GM23338 (cell line): ENCODE results near the gene DNTTIP2. TPM values are rescaled to one million over a fixed set of nuclear protein-coding genes. Genes with fewer than 3 reads are reported as not detected.

Source experiments
- ATAC-seq: fragments of 200-7000 bp; cut with Tn5 transposase; 3 replicates; pipeline ENCODE4 v1.9.1; 2020
- DNase-seq: peaks from one replicate; pipeline ENCODE4 v3.0.0-alpha.2; 2015; ENCODE audit warnings: low spot score
- H2AFZ ChIP-seq: fragments of 200-600 bp; sonication (generic); 2 replicates; pipeline ENCODE4 v1.8.0; 2016; ENCODE audit warnings: antibody characterized with exemption, mild to moderate bottlenecking, moderate library complexity
- H3F3A ChIP-seq: fragments of 200-600 bp; sonication (generic); replicated peaks from 2 replicates; pipeline ENCODE4 v1.8.0; 2017; ENCODE audit warnings: antibody characterized with exemption, mixed run types, low read depth
- H3K27ac ChIP-seq: fragments of 200-600 bp; sonication (generic); 2 replicates; pipeline ENCODE4 v1.6.1; 2016; ENCODE audit warnings: low read depth
- H3K27me3 ChIP-seq: fragments of 200-600 bp; sonication (generic); 2 replicates; pipeline ENCODE4 v1.8.0; 2016; ENCODE audit warnings: mild to moderate bottlenecking, mixed run types, moderate library complexity; ENCODE audit not compliant: insufficient read depth
- H3K36me3 ChIP-seq: fragments of 200-600 bp; sonication (generic); 2 replicates; pipeline ENCODE4 v1.8.0; 2016; ENCODE audit warnings: mild to moderate bottlenecking; ENCODE audit not compliant: insufficient read depth
- H3K4me1 ChIP-seq: fragments of 200-600 bp; sonication (generic); 2 replicates; pipeline ENCODE4 v1.8.0; 2016; ENCODE audit warnings: mild to moderate bottlenecking, moderate library complexity; ENCODE audit not compliant: insufficient read depth
- H3K4me2 ChIP-seq: fragments of 200-600 bp; sonication (generic); 2 replicates; pipeline ENCODE4 v1.7.1; 2017; ENCODE audit warnings: mixed run types
- H3K4me3 ChIP-seq: fragments of 200-600 bp; sonication (generic); 2 replicates; pipeline ENCODE4 v1.6.1; 2016; ENCODE audit warnings: mixed run types
- H3K79me2 ChIP-seq: fragments of 200-600 bp; sonication (generic); replicated peaks from 2 replicates; pipeline ENCODE4 v1.8.0; 2017; ENCODE audit warnings: mild to moderate bottlenecking; ENCODE audit not compliant: insufficient read depth
- H3K9me2 ChIP-seq: fragments of 200-600 bp; sonication (generic); 2 replicates; pipeline ENCODE4 v1.8.0; 2017; ENCODE audit not compliant: insufficient read depth
- H4K20me1 ChIP-seq: fragments of 200-600 bp; sonication (generic); replicated peaks from 2 replicates; pipeline ENCODE4 v1.8.0; 2017; ENCODE audit warnings: mild to moderate bottlenecking; ENCODE audit not compliant: insufficient read depth
- H3K27ac Mint-ChIP-seq: 2 replicates; pipeline ENCODE4 v1.8.0; 2020; ENCODE audit warnings: inconsistent platforms, mild to moderate bottlenecking, moderate library complexity, mixed read lengths
- H3K27me3 Mint-ChIP-seq: 3 replicates; pipeline ENCODE4 v1.8.0; 2022; ENCODE audit warnings: low read depth, mild to moderate bottlenecking, moderate library complexity, mixed read lengths, inconsistent platforms; ENCODE audit not compliant: insufficient read depth, poor library complexity
- H3K36me3 Mint-ChIP-seq: 3 replicates; pipeline ENCODE4 v1.8.0; 2021; ENCODE audit warnings: low read depth, mild to moderate bottlenecking, inconsistent platforms, moderate library complexity, mixed read lengths
- H3K4me1 Mint-ChIP-seq: 3 replicates; pipeline ENCODE4 v1.8.0; 2020; ENCODE audit warnings: mild to moderate bottlenecking, inconsistent platforms, mixed read lengths
- H3K4me3 Mint-ChIP-seq: 3 replicates; pipeline ENCODE4 v1.8.0; 2021; ENCODE audit warnings: moderate library complexity, mild to moderate bottlenecking, inconsistent platforms, mixed read lengths
- H3K9me3 Mint-ChIP-seq: 3 replicates; pipeline ENCODE4 v1.8.0; 2020; ENCODE audit warnings: moderate library complexity, mild to moderate bottlenecking, inconsistent platforms, mixed read lengths
- EZH2 ChIP-seq: fragments of 200-600 bp; sonication (generic); IDR thresholded peaks from one replicate; pipeline ENCODE4 v1.8.0; 2017; ENCODE audit warnings: antibody characterized with exemption, mild to moderate bottlenecking, low read depth; ENCODE audit not compliant: unreplicated experiment
- JUNB ChIP-seq: IDR thresholded peaks from one replicate; pipeline ENCODE4 v1.6.1; 2016; ENCODE audit warnings: antibody characterized with exemption; ENCODE audit not compliant: unreplicated experiment
- NANOG ChIP-seq: IDR thresholded peaks from 2 replicates; pipeline ENCODE4 v1.6.1; 2016; ENCODE audit warnings: antibody characterized with exemption, borderline replicate concordance
- POLR2AphosphoS5 ChIP-seq: IDR thresholded peaks from 2 replicates; pipeline ENCODE4 v1.6.1; 2016; ENCODE audit warnings: antibody characterized with exemption, low read depth
- STAT1 ChIP-seq: IDR thresholded peaks from one replicate; pipeline ENCODE4 v1.6.1; 2016; ENCODE audit warnings: antibody characterized with exemption; ENCODE audit not compliant: unreplicated experiment
- ZNF114 ChIP-seq: fragments of 250-450 bp; sonication (Bioruptor Pico); IDR thresholded peaks from 2 replicates; pipeline ENCODE4 v1.5.0; 2020; ENCODE audit warnings: mild to moderate bottlenecking, moderate library complexity
- ZNF331 ChIP-seq: fragments of 250-450 bp; sonication (Bioruptor Pico); IDR thresholded peaks from 2 replicates; pipeline ENCODE4 v1.5.0; 2020; ENCODE audit warnings: low read depth, mild to moderate bottlenecking, moderate library complexity
- ZNF462 ChIP-seq: fragments of 250-450 bp; sonication (Bioruptor Pico); IDR thresholded peaks from 2 replicates; pipeline ENCODE4 v1.5.0; 2020; ENCODE audit warnings: mild to moderate bottlenecking, moderate library complexity
- polyA plus RNA-seq: library from polyadenylated mRNA; unstranded; fragments of >200 nt; fragmentation: Nextera tagmentation; extraction: Ambion mirVana; gene quantifications from 2 replicates; pipeline ENCODE4 v1.2.1, GENCODE V29; 2016
- total RNA-seq: library from RNA; depleted of rRNA; stranded (reverse); fragments of >200 nt; shearing (Covaris generic); gene quantifications from 2 replicates; pipeline ENCODE4 v1.2.3, GENCODE V29; 2014
- TF ChIP-seq, protein P1 (sequence below), 2 experiments: fragments of 200-600 bp in 1 of 2; sonication (generic) in 1 of 2; conservative IDR thresholded peaks; 2 replicates each; pipeline versions ENCODE4 v1.5.1 to v1.6.1; 2016 to 2017; ENCODE audit warnings: antibody characterized with exemption in 2 of 2, low read depth in 2 of 2, mild to moderate bottlenecking in 2 of 2, moderate library complexity in 1 of 2
- TF ChIP-seq, protein P2 (sequence below): IDR thresholded peaks from 2 replicates; pipeline ENCODE4 v1.6.1; 2016; ENCODE audit warnings: antibody characterized with exemption

DNTTIP2 gene
- total and polyA plus RNA-seq, 2 experiments from 2014 or later = 48.1 to 91.3 TPM

GRCh38 chr1:93840956-93841482, 38.0 kb downstream of the DNTTIP2 start (continued):
- TF ChIP-seq ZNF462 (CRISPR knock-in tag) (no peak), JUNB (no peak), STAT1 (no peak), ZNF114 (CRISPR knock-in tag) (no peak)
- TF ChIP-seq, protein P1, sequence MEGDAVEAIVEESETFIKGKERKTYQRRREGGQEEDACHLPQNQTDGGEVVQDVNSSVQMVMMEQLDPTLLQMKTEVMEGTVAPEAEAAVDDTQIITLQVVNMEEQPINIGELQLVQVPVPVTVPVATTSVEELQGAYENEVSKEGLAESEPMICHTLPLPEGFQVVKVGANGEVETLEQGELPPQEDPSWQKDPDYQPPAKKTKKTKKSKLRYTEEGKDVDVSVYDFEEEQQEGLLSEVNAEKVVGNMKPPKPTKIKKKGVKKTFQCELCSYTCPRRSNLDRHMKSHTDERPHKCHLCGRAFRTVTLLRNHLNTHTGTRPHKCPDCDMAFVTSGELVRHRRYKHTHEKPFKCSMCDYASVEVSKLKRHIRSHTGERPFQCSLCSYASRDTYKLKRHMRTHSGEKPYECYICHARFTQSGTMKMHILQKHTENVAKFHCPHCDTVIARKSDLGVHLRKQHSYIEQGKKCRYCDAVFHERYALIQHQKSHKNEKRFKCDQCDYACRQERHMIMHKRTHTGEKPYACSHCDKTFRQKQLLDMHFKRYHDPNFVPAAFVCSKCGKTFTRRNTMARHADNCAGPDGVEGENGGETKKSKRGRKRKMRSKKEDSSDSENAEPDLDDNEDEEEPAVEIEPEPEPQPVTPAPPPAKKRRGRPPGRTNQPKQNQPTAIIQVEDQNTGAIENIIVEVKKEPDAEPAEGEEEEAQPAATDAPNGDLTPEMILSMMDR (conservative IDR thresholded peaks at IDR 0.05; ENCODE audit: low read depth in 2 of 2) = no peak
- TF ChIP-seq, protein P2, sequence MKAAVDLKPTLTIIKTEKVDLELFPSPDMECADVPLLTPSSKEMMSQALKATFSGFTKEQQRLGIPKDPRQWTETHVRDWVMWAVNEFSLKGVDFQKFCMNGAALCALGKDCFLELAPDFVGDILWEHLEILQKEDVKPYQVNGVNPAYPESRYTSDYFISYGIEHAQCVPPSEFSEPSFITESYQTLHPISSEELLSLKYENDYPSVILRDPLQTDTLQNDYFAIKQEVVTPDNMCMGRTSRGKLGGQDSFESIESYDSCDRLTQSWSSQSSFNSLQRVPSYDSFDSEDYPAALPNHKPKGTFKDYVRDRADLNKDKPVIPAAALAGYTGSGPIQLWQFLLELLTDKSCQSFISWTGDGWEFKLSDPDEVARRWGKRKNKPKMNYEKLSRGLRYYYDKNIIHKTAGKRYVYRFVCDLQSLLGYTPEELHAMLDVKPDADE = no peak

- Mint-ChIP-seq H3K36me3 (peaks cover 30% of the 10 kb centered on the region), H3K27me3 (peaks cover 1% of the 10 kb centered on the region), H3K27ac (no peak overlapping the region), H3K4me1 (peaks cover 16% of the 10 kb centered on the region), H3K9me3 (peaks cover 17% of the 10 kb centered on the region), H3K4me3 (no peak overlapping the region)
- Histone ChIP-seq H3K27ac (no peak overlapping the region), H3K9me2 (peaks cover 9% of the 10 kb centered on the region), H4K20me1 (no peaks in the 10 kb centered on the region), H3F3A (peaks cover under 1% of the 10 kb centered on the region; the same call in 1 of the 2 replicates), H3K79me2 (no peaks in the 10 kb centered on the region), H3K4me3 (no peak overlapping the region), H3K4me1 (no peaks in the 10 kb centered on the region), H2AFZ (no peak overlapping the region), H3K4me2 (no peak overlapping the region), H3K36me3 (no peaks in the 10 kb centered on the region), H3K27me3 (no peaks in the 10 kb centered on the region)
- ATAC-seq (no peak), DNase-seq (no peak)
- TF ChIP-seq JUNB (no peak), ZNF331 (CRISPR knock-in tag) (no peak), EZH2 (no peak), NANOG (no peak), POLR2AphosphoS5 (no peak), ZNF114 (CRISPR knock-in tag) (no peak)
- TF ChIP-seq, protein P1 (conservative IDR thresholded peaks at IDR 0.05; ENCODE audit: low read depth in 2 of 2) = no peak
These were observed 39.3 kb downstream of the DNTTIP2 start for GRCh38 chr1:93839753-93840152.
